ENCODE results near the gene TCP11.

The TCP11 gene

GRCh38 chr6:35141007-35141655 lies at the start of gene TCP11:
Gene TCP11 (minus strand): TSS chr6:35141339. CDS start chr6:35140870, 469 bp downstream.
- peak; percentile 44 for DNase-seq (ENCODE audit: low spot score)

DNA sequence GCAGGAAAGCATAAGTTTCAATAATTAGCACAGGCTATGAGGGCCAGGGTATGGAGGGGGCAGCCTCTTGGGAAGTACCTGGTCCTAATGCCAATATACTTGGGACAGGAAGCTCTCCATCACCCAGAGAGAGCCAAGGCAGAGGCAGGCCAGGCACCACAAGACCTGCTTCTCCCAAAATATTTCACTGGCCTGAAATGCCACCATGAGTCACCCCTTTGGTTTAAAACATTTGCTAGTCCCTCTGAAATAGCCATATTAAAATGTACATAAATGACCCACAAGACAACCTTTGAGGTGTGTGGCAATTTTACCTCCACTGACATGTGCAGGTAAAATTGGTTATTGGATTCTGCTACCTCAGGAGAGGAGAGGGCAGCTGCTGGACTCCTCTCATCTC lies 49.2 kb upstream of the TCP11 start:
- DNase-seq (ENCODE audit: low spot score): peak; percentile 40

DNA sequence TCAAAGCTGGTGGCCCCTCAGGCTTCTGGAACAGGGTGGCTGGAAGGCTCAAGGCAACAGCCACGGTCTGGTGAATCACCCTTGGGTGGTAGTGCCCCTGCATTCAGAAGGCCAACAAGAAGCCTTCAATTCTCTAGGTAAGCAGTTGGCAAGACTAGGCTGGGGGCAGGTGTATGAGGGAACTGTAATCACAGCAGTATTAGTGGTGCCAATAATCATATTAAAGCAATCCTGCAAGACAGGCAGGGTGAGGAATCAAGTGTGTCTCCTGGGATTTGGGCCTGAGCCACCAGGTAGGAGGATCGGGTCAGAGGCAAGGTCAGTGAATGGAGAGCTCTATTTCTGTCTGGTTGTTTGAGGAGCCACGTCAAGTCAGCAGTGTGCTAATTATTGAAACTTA lies 47.7 kb upstream of the TCP11 start:
- no peak for DNase-seq (ENCODE audit: low spot score)

- DNase-seq (ENCODE audit: low spot score): no peak
Observed at GRCh38 chr6:35186571-35186970, 45.4 kb upstream of the TCP11 start.

- no peak for DNase-seq (ENCODE audit: low spot score)
Observed at GRCh38 chr6:35185971-35186370, 44.8 kb upstream of the TCP11 start.

GRCh38 chr6:35185302-35185681 lies 44.2 kb upstream of the TCP11 start:
- DNase-seq (ENCODE audit: low spot score): peak; percentile 48

- DNase-seq (ENCODE audit: low spot score): no peak
Observed at GRCh38 chr6:35184580-35185301, 43.6 kb upstream of the TCP11 start.

DNA sequence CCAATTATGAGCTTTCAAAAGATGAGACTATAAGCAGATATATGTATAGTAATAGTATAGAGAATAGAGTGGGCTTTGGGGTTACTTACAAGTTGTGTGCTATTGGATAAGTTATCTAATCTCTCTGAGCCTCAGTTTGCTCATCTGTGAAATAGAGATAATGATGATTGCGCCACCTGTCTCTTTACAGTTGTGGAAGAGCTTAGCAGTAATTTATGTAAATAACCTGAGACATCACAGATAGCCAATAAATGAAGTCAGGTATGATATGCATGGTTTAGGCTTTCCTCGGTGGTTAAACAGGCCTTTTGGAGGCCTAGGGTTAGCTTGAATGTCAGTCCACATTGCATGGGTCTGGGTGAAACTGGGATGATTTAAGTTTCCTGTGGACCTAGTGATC lies 42.8 kb upstream of the TCP11 start:
- no peak for DNase-seq (ENCODE audit: low spot score)

- no peak for DNase-seq (ENCODE audit: low spot score)
Observed at GRCh38 chr6:35183281-35183680, 42.1 kb upstream of the TCP11 start.

GRCh38 chr6:35181933-35182612 lies 40.9 kb upstream of the TCP11 start:
- peak; percentile 81 for DNase-seq (ENCODE audit: low spot score)

- DNase-seq (ENCODE audit: low spot score): peak; percentile 63
Observed at GRCh38 chr6:35181308-35181932, 40.3 kb upstream of the TCP11 start.

DNA sequence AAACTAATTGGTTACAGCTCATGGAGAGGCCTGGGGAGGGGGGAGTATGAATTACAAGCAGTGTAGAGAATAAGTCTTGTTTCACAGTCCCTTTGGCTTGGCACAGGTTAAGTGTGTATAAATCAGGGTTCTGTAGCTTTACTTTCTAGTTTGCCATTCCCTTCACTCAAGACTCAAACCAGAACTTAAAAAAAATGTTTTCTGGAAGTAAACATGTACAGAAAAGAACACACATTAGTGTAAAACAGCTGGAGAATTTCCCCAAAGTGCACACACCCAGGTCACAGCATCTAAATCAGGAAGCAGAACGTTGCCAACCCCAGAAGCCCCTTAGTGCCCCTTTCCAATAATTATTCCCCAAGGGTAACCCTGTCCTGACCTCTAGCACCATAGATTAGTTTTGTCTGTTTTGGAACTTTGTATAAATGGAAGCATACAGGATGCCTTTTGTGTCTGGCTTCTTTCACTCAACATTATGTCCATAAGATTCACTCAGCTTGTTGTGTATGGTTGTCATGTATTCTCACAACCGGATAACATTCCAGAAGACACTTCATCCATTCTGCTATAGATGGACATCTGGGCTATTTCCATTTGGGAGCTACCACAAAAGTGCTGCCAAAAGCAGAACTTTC lies 38.9 kb upstream of the TCP11 start:
- DNase-seq (ENCODE audit: low spot score): no peak

- DNase-seq (ENCODE audit: low spot score): no peak
Observed at GRCh38 chr6:35178932-35179832, 38.0 kb upstream of the TCP11 start.

DNA sequence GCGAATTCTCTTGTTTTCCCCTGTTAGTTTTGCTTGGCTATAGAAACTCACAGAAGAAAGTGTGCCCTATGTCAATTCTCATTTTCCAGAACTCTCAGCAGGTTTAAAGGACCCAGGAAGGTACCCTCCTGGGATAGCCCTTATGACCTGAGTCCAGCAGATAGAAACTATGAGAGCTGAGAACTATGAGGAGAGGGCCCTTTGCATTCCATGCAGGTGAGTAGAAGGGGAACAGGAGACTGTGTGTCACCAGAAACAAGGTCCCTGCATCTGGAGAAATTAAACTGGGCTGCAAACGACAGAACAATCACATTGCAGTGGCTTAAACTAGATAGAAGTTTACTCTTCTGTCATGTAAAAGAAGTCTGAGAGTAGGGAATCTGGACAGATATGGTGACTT lies 36.9 kb upstream of the TCP11 start:
- DNase-seq (ENCODE audit: low spot score): no peak

DNA sequence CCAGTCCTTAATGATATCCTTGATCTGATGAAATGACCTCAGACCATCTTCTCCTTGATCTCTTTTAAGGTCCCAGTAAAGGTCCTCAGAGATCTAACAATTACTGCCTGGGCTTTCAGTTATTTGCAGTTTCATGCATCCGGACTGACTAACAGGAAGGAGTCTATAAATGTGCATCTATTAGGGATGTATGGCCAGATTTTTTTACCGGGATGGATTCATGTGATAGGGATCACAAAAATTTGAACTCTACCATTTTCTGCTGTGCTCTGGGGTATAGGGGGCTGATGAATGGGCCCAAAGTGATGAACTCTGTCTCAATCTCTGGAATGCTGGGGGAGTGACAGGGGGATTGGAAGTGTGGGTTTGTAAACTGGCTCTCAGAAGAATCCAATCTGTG lies 36.5 kb upstream of the TCP11 start:
- no peak for DNase-seq (ENCODE audit: low spot score)

DNA sequence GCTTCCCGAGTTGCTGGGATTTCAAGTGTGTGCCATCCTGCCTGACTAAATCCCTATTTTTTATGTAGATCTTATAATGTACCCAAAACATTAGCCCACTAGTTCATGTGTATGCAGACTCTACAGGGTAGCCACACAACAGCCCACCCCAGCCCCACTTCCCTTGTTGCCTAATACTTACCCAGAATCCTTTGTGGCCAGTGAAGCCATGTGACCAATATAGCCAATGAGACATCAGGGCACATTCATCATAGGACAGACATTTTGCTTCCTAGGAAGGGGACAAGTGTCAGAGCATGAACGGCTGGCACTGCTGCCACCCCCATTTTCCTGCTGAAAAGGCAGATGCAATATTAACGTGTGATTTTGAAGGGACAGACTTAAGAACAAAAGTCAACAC lies 36.0 kb upstream of the TCP11 start:
- no peak for DNase-seq (ENCODE audit: low spot score)

GRCh38 chr6:35176301-35177024 lies 35.3 kb upstream of the TCP11 start:
- no peak for DNase-seq (ENCODE audit: low spot score)

- no peak for DNase-seq (ENCODE audit: low spot score)
Observed at GRCh38 chr6:35174501-35174900, 33.4 kb upstream of the TCP11 start.

GRCh38 chr6:35174088-35174434 lies 32.9 kb upstream of the TCP11 start:
- no peak for DNase-seq (ENCODE audit: low spot score)

DNA sequence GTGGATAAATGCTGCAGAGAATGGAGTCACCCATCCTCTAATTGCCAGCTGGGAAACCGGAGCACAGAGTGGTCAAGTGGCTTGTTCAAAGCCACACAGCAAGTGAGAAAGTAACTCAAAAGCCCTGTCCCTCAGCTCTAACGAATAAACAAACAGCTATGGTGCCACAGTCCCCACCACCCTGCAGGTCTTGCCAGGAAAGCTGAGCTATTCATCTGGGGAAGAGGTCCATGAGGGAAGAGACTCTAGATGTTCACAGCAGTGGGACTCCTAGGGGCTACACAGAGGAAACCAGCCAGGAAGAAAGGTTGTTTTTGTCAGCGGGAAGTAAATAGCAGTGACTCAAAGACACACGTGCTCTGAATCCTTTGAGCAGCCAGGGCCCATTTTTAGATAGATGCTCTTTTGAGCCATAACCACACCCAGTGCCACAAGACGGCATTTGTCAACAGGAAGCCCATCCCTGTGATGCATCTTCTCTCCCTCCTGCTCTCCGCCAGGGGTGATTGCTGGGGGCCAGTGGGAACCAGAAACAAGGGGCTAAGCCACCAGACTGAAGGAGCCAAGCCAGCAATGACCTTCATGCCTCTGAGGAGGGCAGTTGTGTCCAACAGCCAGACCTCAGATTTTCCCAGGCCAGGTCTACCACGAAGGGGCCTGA lies 32.4 kb upstream of the TCP11 start:
- DNase-seq (ENCODE audit: low spot score): peak; percentile 58
